SU-DHL-6 (cell line): ENCODE measurements around the gene SLC25A19.

Source experiments
- CTCF ChIP-seq: fragments of 200-600 bp; sonication (generic); IDR thresholded peaks from one replicate; pipeline ENCODE4 v1.5.1; 2017; ENCODE audit warnings: antibody characterized with exemption, mild to moderate bottlenecking, low read length, moderate library complexity; ENCODE audit not compliant: insufficient read depth, poor library complexity, severe bottlenecking
- EZH2phosphoT487 ChIP-seq: fragments of 200-600 bp; sonication (generic), shearing (Covaris generic); conservative IDR thresholded peaks from 2 replicates; pipeline ENCODE4 v1.6.1; 2018; ENCODE audit warnings: mild to moderate bottlenecking, antibody characterized with exemption, low read length, moderate library complexity, mixed read lengths

- TF ChIP-seq CTCF (no peak), EZH2phosphoT487 (no peak)
These were observed 42.8 kb downstream of the SLC25A19 start for GRCh38 chr17:75246404-75246803.
